Liver (tissue), 9 donors: ENCODE data around the gene DDHD1. TPM values are rescaled to one million over a fixed set of nuclear protein-coding genes. Genes with fewer than 3 reads are reported as not detected.
"Not testable (repeated sequence)": the region's sequence is repeated elsewhere in the genome, so short reads cannot be mapped to it uniquely, and the experiment has no call there.

Experiments used
- DNase-seq: peaks from one replicate; pipeline ENCODE4 v3.0.0-alpha.2; 2017; ENCODE audit warnings: low spot score
- H3K27ac ChIP-seq, 2 donors: one replicate each; pipeline ENCODE4 v1.7.0; 2013; ENCODE audit warnings: inconsistent platforms in 2 of 2, low read length in 2 of 2, control low read depth in 1 of 2, low read depth in 1 of 2, mild to moderate bottlenecking in 1 of 2
- H3K27me3 ChIP-seq, 4 donors: one replicate each; pipeline versions ENCODE4 v1.6.1 to v1.7.0; 2013; ENCODE audit warnings: low read length in 3 of 4, inconsistent platforms in 1 of 4, mild to moderate bottlenecking in 1 of 4, moderate library complexity in 1 of 4; ENCODE audit not compliant: control insufficient read depth in 4 of 4, insufficient read depth in 4 of 4
- H3K36me3 ChIP-seq, 4 donors: one replicate each; pipeline versions ENCODE4 v1.6.1 to v1.7.0; 2013; ENCODE audit warnings: low read length in 3 of 4, mild to moderate bottlenecking in 3 of 4, low read depth in 1 of 4, moderate library complexity in 1 of 4; ENCODE audit not compliant: control insufficient read depth in 4 of 4, insufficient read depth in 3 of 4
- H3K4me1 ChIP-seq, 4 donors: one replicate each; pipeline versions ENCODE4 v1.6.1 to v1.7.0; 2013; ENCODE audit warnings: low read length in 3 of 4, mild to moderate bottlenecking in 3 of 4, moderate library complexity in 1 of 4; ENCODE audit not compliant: control insufficient read depth in 4 of 4, insufficient read depth in 4 of 4
- H3K4me3 ChIP-seq, 3 donors: one replicate each; pipeline versions ENCODE4 v1.6.1 to v1.7.0; 2013; ENCODE audit warnings: low read length in 3 of 3, control low read depth in 1 of 3, low read depth in 1 of 3, mild to moderate bottlenecking in 1 of 3
- H3K9ac ChIP-seq, 2 donors: one replicate each; pipeline ENCODE4 v1.7.0; 2013; ENCODE audit warnings: low read length in 2 of 2, mild to moderate bottlenecking in 2 of 2, moderate library complexity in 2 of 2, control low read depth in 1 of 2, low read depth in 1 of 2
- H3K9me3 ChIP-seq, 4 donors: one replicate each; pipeline versions ENCODE4 v1.6.1 to v1.7.0; 2013; ENCODE audit warnings: low read length in 3 of 4; ENCODE audit not compliant: control insufficient read depth in 4 of 4
- EGR1 ChIP-seq, 2 donors: IDR thresholded peaks; 2 replicates each; pipeline ENCODE4 v1.6.1; 2016 to 2018; ENCODE audit warnings: antibody characterized with exemption in 2 of 2, low read depth in 2 of 2
- FOXA1 ChIP-seq: IDR thresholded peaks from 2 replicates; pipeline ENCODE4 v1.6.1; 2016; ENCODE audit warnings: antibody characterized with exemption
- GABPA ChIP-seq, 2 donors: IDR thresholded peaks in 1 of 2; conservative IDR thresholded peaks in 1 of 2; 2 replicates each; pipeline ENCODE4 v1.6.1; 2016; ENCODE audit warnings: antibody characterized with exemption in 2 of 2, mild to moderate bottlenecking in 1 of 2, moderate library complexity in 1 of 2
- HNF4A ChIP-seq, 2 donors: conservative IDR thresholded peaks; 2 replicates each; pipeline ENCODE4 v1.6.1; 2016; ENCODE audit warnings: antibody characterized with exemption in 2 of 2, mild to moderate bottlenecking in 2 of 2
- HNF4G ChIP-seq: IDR thresholded peaks from 2 replicates; pipeline ENCODE4 v1.6.1; 2016; ENCODE audit warnings: antibody characterized with exemption
- JUND ChIP-seq, 2 donors: IDR thresholded peaks; 2 replicates each; pipeline ENCODE4 v1.6.1; 2016; ENCODE audit warnings: antibody characterized with exemption in 2 of 2
- NR2F2 ChIP-seq: IDR thresholded peaks from 2 replicates; pipeline ENCODE4 v1.6.1; 2016; ENCODE audit warnings: antibody characterized with exemption
- RAD21 ChIP-seq, 2 donors: IDR thresholded peaks; 2 replicates each; pipeline ENCODE4 v1.6.1; 2016; ENCODE audit warnings: antibody characterized with exemption in 2 of 2, mild to moderate bottlenecking in 2 of 2
- REST ChIP-seq: IDR thresholded peaks from 2 replicates; pipeline ENCODE4 v1.6.1; 2016; ENCODE audit warnings: antibody characterized with exemption, mild to moderate bottlenecking
- RXRA ChIP-seq, 2 donors: IDR thresholded peaks; 2 replicates each; pipeline ENCODE4 v1.6.1; 2017 to 2018; ENCODE audit warnings: antibody characterized with exemption in 2 of 2, mild to moderate bottlenecking in 1 of 2
- SP1 ChIP-seq: IDR thresholded peaks from 2 replicates; pipeline ENCODE4 v1.6.1; 2018; ENCODE audit warnings: antibody characterized with exemption, mild to moderate bottlenecking
- TAF1 ChIP-seq: conservative IDR thresholded peaks from 2 replicates; pipeline ENCODE4 v1.6.1; 2016; ENCODE audit warnings: antibody characterized with exemption, mild to moderate bottlenecking
- YY1 ChIP-seq: IDR thresholded peaks from 2 replicates; pipeline ENCODE4 v1.6.1; 2016; ENCODE audit warnings: antibody characterized with exemption, mild to moderate bottlenecking
- ZBTB33 ChIP-seq: IDR thresholded peaks from 2 replicates; pipeline ENCODE4 v1.6.1; 2016; ENCODE audit warnings: antibody characterized with exemption
- WGBS: extraction: QIAGEN DNeasy Blood & Tissue Kit; methylation state at CpG from one replicate; pipeline ENCODE4 v1.1.7; 2013; 5-methylcytosine and 5-hydroxymethylcytosine counted together
- polyA plus RNA-seq, 2 donors: library from polyadenylated mRNA; stranded (reverse) in 1 of 2; unstranded in 1 of 2; fragments of 200-250 nt in 1 of 2; fragments of >200 nt in 1 of 2; fragmentation: Nextera tagmentation in 1 of 2; extraction: Ambion mirVana in 1 of 2; gene quantifications; one replicate each; pipeline versions ENCODE4 v1.2.1 to v1.2.3, GENCODE V29; 2013 to 2015
- total RNA-seq, 2 donors: library from RNA; depleted of rRNA; stranded (reverse); fragments of >200 nt; gene quantifications; one replicate each; pipeline ENCODE4 v1.2.3, GENCODE V29; 2014
- TF ChIP-seq, protein P1 (sequence below): fragments of 150-350 bp; IDR thresholded peaks from 2 replicates; pipeline ENCODE4 v1.5.1; 2017; ENCODE audit warnings: improper control_type of control experiment, low read depth, low read length; ENCODE audit not compliant: missing input control
- donor health status: healthy.
- donor health status: healthy.
- donor health status: healthy.
- donor health status: healthy.
- donor health status: healthy.

The DDHD1 gene
- total and polyA plus RNA-seq, 4 donors: 1.3 to 14.3 (median 5.2) TPM

- Histone ChIP-seq H3K4me3 (no peak overlapping the region), H3K27me3 (no peaks in the 10 kb centered on the region), H3K36me3 (no peaks in the 10 kb centered on the region), H3K9ac (no peak overlapping the region), H3K27ac (no peak overlapping the region), H3K4me1 (no peaks in the 10 kb centered on the region), H3K9me3 (peaks cover 3 to 19% (median 6%) of the 10 kb centered on the region in 4 donors)
- TF ChIP-seq GABPA (IDR thresholded peaks at IDR 0.05 in 1 of 2, conservative IDR thresholded peaks at IDR 0.05 in 1 of 2) (no peak), SP1 (no peak), TAF1 (no peak), EGR1 (IDR thresholded peaks at IDR 0.05; ENCODE audit: low read depth in 2 of 2) (no peak), ZBTB33 (no peak), REST (no peak), RXRA (IDR thresholded peaks at IDR 0.05) (no peak), HNF4A (conservative IDR thresholded peaks at IDR 0.05) (no peak), HNF4G (no peak), FOXA1 (no peak), NR2F2 (no peak), RAD21 (IDR thresholded peaks at IDR 0.05) (no peak), JUND (IDR thresholded peaks at IDR 0.05) (no peak), YY1 (no peak)
- TF ChIP-seq, protein P1, sequence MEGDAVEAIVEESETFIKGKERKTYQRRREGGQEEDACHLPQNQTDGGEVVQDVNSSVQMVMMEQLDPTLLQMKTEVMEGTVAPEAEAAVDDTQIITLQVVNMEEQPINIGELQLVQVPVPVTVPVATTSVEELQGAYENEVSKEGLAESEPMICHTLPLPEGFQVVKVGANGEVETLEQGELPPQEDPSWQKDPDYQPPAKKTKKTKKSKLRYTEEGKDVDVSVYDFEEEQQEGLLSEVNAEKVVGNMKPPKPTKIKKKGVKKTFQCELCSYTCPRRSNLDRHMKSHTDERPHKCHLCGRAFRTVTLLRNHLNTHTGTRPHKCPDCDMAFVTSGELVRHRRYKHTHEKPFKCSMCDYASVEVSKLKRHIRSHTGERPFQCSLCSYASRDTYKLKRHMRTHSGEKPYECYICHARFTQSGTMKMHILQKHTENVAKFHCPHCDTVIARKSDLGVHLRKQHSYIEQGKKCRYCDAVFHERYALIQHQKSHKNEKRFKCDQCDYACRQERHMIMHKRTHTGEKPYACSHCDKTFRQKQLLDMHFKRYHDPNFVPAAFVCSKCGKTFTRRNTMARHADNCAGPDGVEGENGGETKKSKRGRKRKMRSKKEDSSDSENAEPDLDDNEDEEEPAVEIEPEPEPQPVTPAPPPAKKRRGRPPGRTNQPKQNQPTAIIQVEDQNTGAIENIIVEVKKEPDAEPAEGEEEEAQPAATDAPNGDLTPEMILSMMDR: no peak
- 91% methylated on average over 4 of the region's 4 CpGs for WGBS
- DNase-seq: no peak
Observed at GRCh38 chr14:53137568-53138203, 15.4 kb downstream of the DDHD1 start.

GRCh38 chr14:53130491-53130890 is 22.6 kb downstream of the DDHD1 start:
- H3K27ac ChIP-seq, H3K9me3 ChIP-seq, DNase-seq, H3K27me3 ChIP-seq, H3K4me1 ChIP-seq, H3K9ac ChIP-seq, H3K4me3 ChIP-seq, H3K36me3 ChIP-seq: not testable (repeated sequence)
- 98% methylated on average over 10 of the region's 10 CpGs for WGBS
